ENCODE results near the gene VPS37C. TPM values are rescaled to one million over a fixed set of nuclear protein-coding genes. Genes with fewer than 3 reads are reported as not detected.

VPS37C gene
- total RNA-seq, 1 donor, result 15.5 TPM

- no peak for TF ChIP-seq CTCF (IDR thresholded peaks at IDR 0.05; ENCODE audit: insufficient read depth, low read depth, low read length)
- no peak overlapping the region for H3K4me3 ChIP-seq (ENCODE audit: low read depth, low read length)
- peak; percentile 84 for DNase-seq (ENCODE audit: low read depth)
These were observed 2.4 kb downstream of the VPS37C start for GRCh38 chr11:61158691-61159381.

- no peak overlapping the region for H3K4me3 ChIP-seq (ENCODE audit: low read depth, low read length)
- no peak for TF ChIP-seq CTCF (IDR thresholded peaks at IDR 0.05; ENCODE audit: insufficient read depth, low read depth, low read length)
- no peak for DNase-seq (ENCODE audit: low read depth)
These were observed 3.5 kb downstream of the VPS37C start for GRCh38 chr11:61157743-61158142.

GRCh38 chr11:61155741-61156140 is 5.5 kb downstream of the VPS37C start:
- no peak for TF ChIP-seq CTCF (IDR thresholded peaks at IDR 0.05; ENCODE audit: insufficient read depth, low read depth, low read length)
- H3K4me3 ChIP-seq (ENCODE audit: low read depth, low read length), result no peak overlapping the region

GRCh38 chr11:61155312-61155711 is 5.9 kb downstream of the VPS37C start:
- no peak overlapping the region for H3K4me3 ChIP-seq (ENCODE audit: low read depth, low read length)
- no peak for TF ChIP-seq CTCF (IDR thresholded peaks at IDR 0.05; ENCODE audit: insufficient read depth, low read depth, low read length)
- DNase-seq (ENCODE audit: low read depth), result no peak

More at GRCh38 chr11:61155741-61156140, 5.5 kb downstream of the VPS37C start:
- DNase-seq (ENCODE audit: low read depth), result no peak

GRCh38 chr11:61154528-61154927 is 6.7 kb downstream of the VPS37C start:
- DNase-seq (ENCODE audit: low read depth), result no peak
- no peak for TF ChIP-seq CTCF (IDR thresholded peaks at IDR 0.05; ENCODE audit: insufficient read depth, low read depth, low read length)
- H3K4me3 ChIP-seq (ENCODE audit: low read depth, low read length), result no peak overlapping the region

- H3K4me3 ChIP-seq (ENCODE audit: low read depth, low read length), result no peak overlapping the region
- DNase-seq (ENCODE audit: low read depth), result peak; percentile 36
- no peak for TF ChIP-seq CTCF (IDR thresholded peaks at IDR 0.05; ENCODE audit: insufficient read depth, low read depth, low read length)
These were observed 7.6 kb downstream of the VPS37C start for GRCh38 chr11:61153593-61154095.
